Body of pancreas (tissue), 4 donors: Measurements from ENCODE around the gene FLT3. TPM values are rescaled to one million over a fixed set of nuclear protein-coding genes. Genes with fewer than 3 reads are reported as not detected.

Experiments used
- ATAC-seq: fragments of 150-250 bp; one replicate; pipeline ENCODE4 v1.9.1; 2016
- DNase-seq, 4 donors: peaks; one replicate each; pipeline ENCODE4 v3.0.0-alpha.2; 2019
- H3K27ac ChIP-seq, 4 donors: fragments of 200-600 bp; sonication (generic); 1 replicate in 3 of 4; 2 replicates in 1 of 4; pipeline versions ENCODE4 v1.5.1 to v1.6.1; 2016 to 2019; ENCODE audit warnings: mild to moderate bottlenecking in 1 of 4, mixed read lengths in 1 of 4, moderate library complexity in 1 of 4
- H3K27me3 ChIP-seq, 2 donors: fragments of 200-600 bp; sonication (generic); one replicate each; pipeline ENCODE4 v1.6.0; 2016; ENCODE audit warnings: mild to moderate bottlenecking in 1 of 2
- H3K36me3 ChIP-seq, 2 donors: fragments of 200-600 bp; sonication (generic); replicated peaks in 1 of 2; 2 replicates each; pipeline ENCODE4 v1.5.1; 2016; ENCODE audit warnings: low read depth in 2 of 2; ENCODE audit not compliant: insufficient read depth in 1 of 2
- H3K4me1 ChIP-seq: fragments of 200-600 bp; sonication (generic); one replicate; pipeline ENCODE4 v1.6.0; 2016
- H3K4me3 ChIP-seq, 2 donors: fragments of 200-600 bp; sonication (generic); 1 replicate in 1 of 2; 2 replicates in 1 of 2; pipeline ENCODE4 v1.5.1; 2016 to 2019
- H3K9me3 ChIP-seq, 3 donors: fragments of 200-600 bp; sonication (generic); 1 replicate in 2 of 3; 2 replicates in 1 of 3; pipeline ENCODE4 v1.5.1; 2016
- CTCF ChIP-seq, 7 experiments: fragments of 450-650 bp in 4 of 7; fragments of 200-600 bp in 3 of 7; sonication (generic) in 3 of 7; IDR thresholded peaks; one replicate each; pipeline ENCODE4 v1.5.1; 2016 to 2019; ENCODE audit warnings: antibody characterized with exemption in 7 of 7
- POLR2A ChIP-seq, 3 donors: fragments of 450-650 bp; IDR thresholded peaks; one replicate each; pipeline ENCODE4 v1.6.1; 2016; ENCODE audit warnings: antibody characterized with exemption in 3 of 3, mild to moderate bottlenecking in 2 of 3
- WGBS, 2 donors: methylation state at CpG; one replicate each; pipeline ENCODE4 v1.1.5; 2017; 5-methylcytosine and 5-hydroxymethylcytosine counted together
- intact Hi-C: fragments of 100-400 bp; cut with DNase I; formaldehyde crosslinking; loops from one replicate; pipeline ENCODE4 v1.15.1; 2023
- total RNA-seq, 2 donors: library from RNA; depleted of rRNA; stranded (reverse); fragments of >200 nt; gene quantifications; one replicate each; pipeline ENCODE4 v1.1.0, GENCODE V29; 2016

FLT3 gene
- total RNA-seq, 2 donors from 2014 or later: 2.0 to 4.2 TPM

DNA sequence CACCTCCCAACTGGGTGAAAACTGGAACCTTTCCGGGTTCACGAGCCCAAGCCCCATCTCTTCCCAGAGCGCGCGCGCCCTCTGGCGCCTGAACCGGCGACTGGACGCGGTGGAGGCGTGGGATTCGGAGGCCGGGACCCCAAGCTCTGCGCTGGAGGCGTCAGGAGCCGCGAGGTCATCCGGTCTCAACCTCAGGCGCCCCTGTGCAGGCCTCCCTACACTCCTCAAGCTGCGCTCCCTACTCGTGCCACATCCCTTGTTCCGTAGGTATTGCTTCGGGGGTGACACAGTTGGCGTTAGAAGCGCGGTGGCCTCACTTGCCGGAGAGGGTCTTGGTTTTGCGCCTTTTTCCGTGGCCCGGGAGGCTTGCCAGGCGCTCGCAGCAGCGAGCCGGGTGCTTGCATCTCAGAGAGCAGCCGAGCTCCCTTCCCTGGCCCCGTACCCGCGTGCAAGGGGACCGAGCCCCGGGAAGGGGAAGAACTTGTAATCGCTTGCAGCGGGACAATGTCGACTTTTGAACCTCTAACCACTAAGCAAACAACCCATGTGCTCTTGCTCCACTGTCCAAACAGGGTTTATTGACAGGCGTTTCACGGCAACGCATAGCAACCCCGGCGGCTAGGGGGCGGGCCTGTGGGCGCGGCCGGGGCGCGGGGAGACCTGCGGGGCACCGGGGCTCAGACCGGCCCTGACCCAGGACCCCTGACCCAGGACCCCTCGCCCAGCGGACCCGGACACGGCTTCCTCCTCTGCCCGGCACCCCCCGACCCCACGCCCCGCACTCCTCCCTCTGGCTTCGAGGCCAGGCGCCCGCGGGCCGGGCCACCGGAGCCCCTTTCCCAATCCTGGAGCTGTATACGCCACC is 139.8 kb downstream of the FLT3 start:
- Histone ChIP-seq H3K36me3 (no peaks in the 10 kb centered on the region), H3K4me1 (peaks cover 72% of the 10 kb centered on the region), H3K9me3 (no peaks in the 10 kb centered on the region), H3K4me3 (peak overlapping the region; percentile 34 to 39), H3K27ac (peak overlapping the region; percentile 58 to 90 (median 82)), H3K27me3 (no peaks in the 10 kb centered on the region)
- TF ChIP-seq CTCF (IDR thresholded peaks at IDR 0.05) (peak; percentile 67 to 89 (median 74)), POLR2A (IDR thresholded peaks at IDR 0.05) (peak; percentile 18 to 74 (median 67))
- intact Hi-C loops: no loop called here
- WGBS, 2 donors: 1 to 4% methylated on average over 15 to 73 of the region's 73 CpGs
- ATAC-seq (peak; percentile 93), DNase-seq (peak; percentile 87 to 91 (median 88))

- DNase-seq: no peak
- Histone ChIP-seq H3K27ac (peak overlapping the region; percentile 27 to 90 (median 82)), H3K4me3 (no peak overlapping the region), H3K9me3 (no peaks in the 10 kb centered on the region), H3K36me3 (no peaks in the 10 kb centered on the region), H3K4me1 (peaks cover 75% of the 10 kb centered on the region), H3K27me3 (no peaks in the 10 kb centered on the region)
- TF ChIP-seq CTCF (IDR thresholded peaks at IDR 0.05) (no peak), POLR2A (IDR thresholded peaks at IDR 0.05) (no peak)
- ATAC-seq: no peak
- 31 to 32% methylated on average over 11 to 14 of the region's 14 CpGs for WGBS, 2 donors
- intact Hi-C loops: no loop called here
Observed at GRCh38 chr13:27959976-27960361, 140.4 kb downstream of the FLT3 start.

DNA sequence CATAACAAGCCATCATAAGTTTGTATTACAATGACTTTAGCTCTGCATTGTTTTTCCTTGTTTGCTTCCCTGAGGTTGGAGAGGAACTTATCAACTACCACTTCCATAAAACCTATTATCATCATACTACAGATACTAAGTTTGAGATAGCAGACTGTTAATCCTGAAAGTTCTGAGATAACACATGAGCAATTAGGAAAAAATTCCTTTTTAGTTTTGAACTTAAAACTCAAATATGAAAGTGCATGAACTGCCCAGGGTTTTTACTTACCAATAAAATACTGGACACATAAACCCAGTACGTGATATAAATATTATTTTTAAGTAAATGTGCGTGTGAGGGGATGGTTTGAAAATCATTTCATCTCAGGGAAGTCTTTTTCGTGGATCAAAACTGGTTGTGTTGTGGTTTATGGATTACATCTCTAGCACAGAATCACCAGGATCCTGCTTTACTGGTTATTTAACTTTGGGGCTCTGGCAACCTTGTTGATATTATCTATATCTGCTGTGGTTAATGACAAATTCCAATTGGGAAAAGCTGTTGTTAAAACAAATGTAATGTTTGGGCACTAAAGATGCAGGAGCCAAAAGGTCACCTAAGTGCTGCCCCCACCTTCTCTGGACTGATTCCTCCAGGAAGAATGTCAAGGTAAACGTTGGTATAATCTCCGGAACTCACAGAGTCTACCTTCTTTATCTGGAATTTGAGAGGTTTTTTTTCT is 143.6 kb downstream of the FLT3 start:
- intact Hi-C loops: no loop called here
- 22 to 26% methylated on average over 5 of the region's 5 CpGs for WGBS, 2 donors
- no peak for ATAC-seq
- Histone ChIP-seq H3K27ac (peak overlapping the region in 3 of 4 donors; percentile 32 to 97 (median 43)), H3K4me3 (no peak overlapping the region), H3K9me3 (no peaks in the 10 kb centered on the region), H3K4me1 (peaks cover 79% of the 10 kb centered on the region), H3K27me3 (no peaks in the 10 kb centered on the region), H3K36me3 (no peaks in the 10 kb centered on the region)
- TF ChIP-seq POLR2A (IDR thresholded peaks at IDR 0.05) (no peak), CTCF (IDR thresholded peaks at IDR 0.05) (no peak)
- no peak for DNase-seq

GRCh38 chr13:27955014-27955591 is 145.3 kb downstream of the FLT3 start:
- DNase-seq (no peak), ATAC-seq (no peak)
- 55 to 66% methylated on average over 11 of the region's 11 CpGs for WGBS, 2 donors
- Histone ChIP-seq H3K27me3 (no peaks in the 10 kb centered on the region), H3K4me1 (peaks cover 67% of the 10 kb centered on the region), H3K27ac (peak overlapping the region in 3 of 4 donors; percentile 97 to 99 (median 99)), H3K4me3 (no peak overlapping the region), H3K9me3 (no peaks in the 10 kb centered on the region), H3K36me3 (no peaks in the 10 kb centered on the region)
- TF ChIP-seq POLR2A (IDR thresholded peaks at IDR 0.05) (no peak), CTCF (IDR thresholded peaks at IDR 0.05) (no peak)
- intact Hi-C loops: no loop called here
